Measurements from ENCODE around the gene PPIL4. TPM values are rescaled to one million over a fixed set of nuclear protein-coding genes. Genes with fewer than 3 reads are reported as not detected.
A peak's percentile ranks its signal among the peaks of the same experiment; 100 is the strongest.

The PPIL4 gene
- total RNA-seq, 1 experiment from 2014 or later, result 25.0 TPM

GRCh38 chr6:149487316-149487715, 58.5 kb downstream of the PPIL4 start:
- H3K79me2 ChIP-seq (ENCODE audit: low read length), result peaks cover 17% of the 10 kb centered on the region
- H3K27me3 ChIP-seq (ENCODE audit: low read length), result no peaks in the 10 kb centered on the region
- H3K9me3 ChIP-seq (ENCODE audit: low read length), result no peaks in the 10 kb centered on the region
- H3K4me2 ChIP-seq (ENCODE audit: low read depth, low read length, poor library complexity, severe bottlenecking), result no peak overlapping the region
- no peak overlapping the region for H3K4me3 ChIP-seq (ENCODE audit: low read length)
- no peak for DNase-seq
- no peak overlapping the region for H3K27ac ChIP-seq (ENCODE audit: low read length)
- no peaks in the 10 kb centered on the region for H3K9me2 ChIP-seq (replicated peaks; ENCODE audit: insufficient read depth, low read length)
- H4K20me1 ChIP-seq (ENCODE audit: insufficient read depth, low read depth, low read length), result no peaks in the 10 kb centered on the region
- no peak overlapping the region for H3K9ac ChIP-seq (ENCODE audit: low read length)
- H3K36me3 ChIP-seq (ENCODE audit: insufficient read depth, low read length), result no peaks in the 10 kb centered on the region
- peaks cover 32% of the 10 kb centered on the region for H3K4me1 ChIP-seq (ENCODE audit: low read length)
- H2AFZ ChIP-seq (ENCODE audit: low read length), result no peak overlapping the region

DNA sequence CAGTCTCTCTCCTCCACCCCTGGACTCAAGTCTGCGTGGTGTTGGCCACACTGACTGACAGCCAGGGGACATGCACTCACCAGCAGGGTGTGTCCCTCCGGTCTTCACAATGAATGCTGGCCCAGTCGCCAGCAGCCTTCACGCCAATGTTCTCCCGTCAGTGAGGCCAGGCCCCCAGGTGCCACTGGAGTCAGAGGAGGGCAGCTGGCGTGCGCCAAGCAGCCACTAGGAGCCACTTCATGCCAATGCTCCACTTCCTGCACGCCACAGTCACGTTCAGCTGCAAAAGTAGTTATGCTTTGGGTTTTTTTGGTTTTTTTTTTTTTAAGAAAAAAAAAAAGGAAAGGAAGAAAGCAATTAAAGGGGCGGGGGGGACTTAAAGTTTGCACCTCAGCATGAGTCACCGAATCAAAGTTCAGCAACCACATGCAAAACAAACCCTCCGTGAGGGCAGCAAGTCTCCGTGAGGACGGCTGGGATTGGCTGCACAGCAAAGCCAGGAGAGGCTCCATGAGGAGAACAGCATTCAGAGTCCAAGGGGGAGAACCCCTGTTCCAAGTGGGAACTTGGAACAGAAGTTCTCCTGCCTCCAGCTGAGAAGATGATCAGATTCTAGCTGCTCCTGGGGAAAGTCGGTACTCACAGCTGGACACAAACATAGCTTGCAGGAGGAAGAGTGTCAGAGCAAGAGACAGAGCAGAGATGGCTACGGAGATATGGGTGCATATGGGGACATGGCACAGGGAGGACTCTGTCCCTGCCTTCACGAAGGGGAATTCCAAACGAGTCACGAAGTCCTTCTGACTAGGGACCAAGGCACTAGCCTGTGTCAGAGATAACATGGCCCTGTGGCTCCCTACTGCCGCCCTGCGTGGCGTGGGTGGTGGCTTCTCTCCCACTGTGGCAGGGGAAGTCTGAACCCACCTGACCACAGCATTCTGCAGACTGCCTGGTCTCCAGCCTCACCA, 60.8 kb downstream of the PPIL4 start, which contains the start of gene ZC3H12D:
Gene ZC3H12D, minus strand, starts transcription at position 282 of the 968 bp plus-strand sequence. CDS start 10,471 bp downstream, outside the sequence.
- Histone ChIP-seq H3K79me2 (ENCODE audit: low read length) (peaks cover 37% of the 10 kb centered on the region), H3K27ac (ENCODE audit: low read length) (peak within 1 kb of the TSS; percentile 100), H2AFZ (ENCODE audit: low read length) (peak within 1 kb of the TSS; percentile 58; the same call in 1 of the 2 replicates), H4K20me1 (ENCODE audit: insufficient read depth, low read depth, low read length) (no peaks in the 10 kb centered on the region), H3K9me3 (ENCODE audit: low read length) (no peaks in the 10 kb centered on the region), H3K4me1 (ENCODE audit: low read length) (peaks cover 50% of the 10 kb centered on the region), H3K4me3 (ENCODE audit: low read length) (peak within 1 kb of the TSS; percentile 88), H3K4me2 (ENCODE audit: low read depth, low read length, poor library complexity, severe bottlenecking) (peak within 1 kb of the TSS; percentile 98), H3K36me3 (ENCODE audit: insufficient read depth, low read length) (peaks cover 7% of the 10 kb centered on the region), H3K27me3 (ENCODE audit: low read length) (no peaks in the 10 kb centered on the region), H3K9ac (ENCODE audit: low read length) (peak within 1 kb of the TSS; percentile 96), H3K9me2 (replicated peaks; ENCODE audit: insufficient read depth, low read length) (no peaks in the 10 kb centered on the region)
- peak; percentile 98 for DNase-seq

DNA sequence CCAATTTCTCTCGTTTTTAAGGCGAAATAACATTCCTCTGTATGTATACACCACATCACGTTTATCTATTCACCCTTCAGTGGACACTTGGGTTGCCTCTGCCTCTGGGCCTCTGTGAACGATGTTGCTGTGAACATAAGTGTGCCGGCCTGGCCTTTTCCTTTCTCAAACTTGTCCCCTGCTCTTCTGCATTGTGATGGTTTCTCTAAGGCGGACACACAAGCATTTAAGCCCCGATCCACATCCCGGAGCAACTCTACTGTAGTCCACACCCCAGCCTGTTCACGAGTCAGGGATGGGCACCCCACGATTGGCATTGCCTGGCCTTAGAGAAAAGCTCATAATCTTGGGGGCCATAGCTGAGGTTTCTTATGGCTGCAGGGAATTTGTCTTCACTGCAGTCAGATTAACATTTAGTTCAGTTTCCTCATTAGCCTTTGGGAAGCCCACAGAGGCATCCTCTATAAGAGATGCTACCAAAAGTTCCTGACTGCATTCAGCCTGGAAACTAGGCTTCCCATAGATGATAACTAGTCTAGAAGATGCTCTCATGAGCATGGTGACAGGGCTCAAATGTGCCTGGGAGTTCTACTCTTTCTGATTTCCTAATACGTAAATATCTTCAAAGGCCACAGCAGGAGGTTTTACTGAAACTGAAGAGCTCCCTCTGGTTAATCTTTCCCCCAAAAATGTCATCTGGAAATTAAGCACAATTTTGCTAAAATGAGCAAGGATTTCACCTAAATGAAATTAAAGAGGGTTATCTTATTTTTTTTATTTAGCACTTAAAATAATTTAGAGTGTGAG, 61.8 kb downstream of the PPIL4 start:
- H3K79me2 ChIP-seq (ENCODE audit: low read length), result peaks cover 47% of the 10 kb centered on the region
- no peaks in the 10 kb centered on the region for H3K9me3 ChIP-seq (ENCODE audit: low read length)
- H2AFZ ChIP-seq (ENCODE audit: low read length), result no peak overlapping the region
- peak overlapping the region; percentile 100 for H3K27ac ChIP-seq (ENCODE audit: low read length)
- peak overlapping the region; percentile 88 for H3K4me3 ChIP-seq (ENCODE audit: low read length)
- no peaks in the 10 kb centered on the region for H3K27me3 ChIP-seq (ENCODE audit: low read length)
- no peaks in the 10 kb centered on the region for H4K20me1 ChIP-seq (ENCODE audit: insufficient read depth, low read depth, low read length)
- H3K4me1 ChIP-seq (ENCODE audit: low read length), result peaks cover 53% of the 10 kb centered on the region
- peak overlapping the region; percentile 98 for H3K4me2 ChIP-seq (ENCODE audit: low read depth, low read length, poor library complexity, severe bottlenecking)
- peak overlapping the region; percentile 96 for H3K9ac ChIP-seq (ENCODE audit: low read length)
- peak; percentile 72 for DNase-seq
- peaks cover 17% of the 10 kb centered on the region for H3K36me3 ChIP-seq (ENCODE audit: insufficient read depth, low read length)
- no peaks in the 10 kb centered on the region for H3K9me2 ChIP-seq (replicated peaks; ENCODE audit: insufficient read depth, low read length)

DNA sequence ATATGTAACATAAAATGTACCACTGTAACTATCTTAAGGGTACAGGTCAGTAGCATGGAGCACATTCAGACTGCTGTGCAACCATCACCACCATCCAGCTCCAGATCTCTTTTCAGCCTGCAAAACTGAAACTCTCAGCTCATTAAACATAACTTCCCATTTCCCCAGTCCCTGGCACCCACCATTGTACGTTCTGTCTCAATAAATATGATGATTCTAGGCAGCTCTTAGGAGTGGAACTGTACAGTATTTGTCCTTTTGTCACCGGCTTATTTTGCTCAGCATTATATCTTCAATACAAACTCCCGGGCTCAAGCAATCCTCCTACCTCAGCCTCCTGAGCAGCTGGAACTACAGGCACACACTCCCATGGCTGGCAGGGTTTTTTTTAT, 62.5 kb downstream of the PPIL4 start:
- peaks cover 60% of the 10 kb centered on the region for H3K4me1 ChIP-seq (ENCODE audit: low read length)

GRCh38 chr6:149482545-149483333, 63.1 kb downstream of the PPIL4 start:
- peak overlapping the region; percentile 88 for H3K4me3 ChIP-seq (ENCODE audit: low read length)
- H4K20me1 ChIP-seq (ENCODE audit: insufficient read depth, low read depth, low read length), result peaks cover under 1% of the 10 kb centered on the region; the same call in 1 of the 2 replicates
- H3K27me3 ChIP-seq (ENCODE audit: low read length), result no peaks in the 10 kb centered on the region
- peak overlapping the region; percentile 98 for H3K4me2 ChIP-seq (ENCODE audit: low read depth, low read length, poor library complexity, severe bottlenecking)
- H3K9ac ChIP-seq (ENCODE audit: low read length), result peak overlapping the region; percentile 96
- no peaks in the 10 kb centered on the region for H3K9me2 ChIP-seq (replicated peaks; ENCODE audit: insufficient read depth, low read length)
- no peaks in the 10 kb centered on the region for H3K9me3 ChIP-seq (ENCODE audit: low read length)
- peaks cover 24% of the 10 kb centered on the region for H3K36me3 ChIP-seq (ENCODE audit: insufficient read depth, low read length)
- peaks cover 66% of the 10 kb centered on the region for H3K4me1 ChIP-seq (ENCODE audit: low read length)
- no peak overlapping the region for H2AFZ ChIP-seq (ENCODE audit: low read length)
- DNase-seq, result peak; percentile 88
- H3K27ac ChIP-seq (ENCODE audit: low read length), result peak overlapping the region; percentile 100
- H3K79me2 ChIP-seq (ENCODE audit: low read length), result peaks cover 60% of the 10 kb centered on the region

More for the DNA sequence above, 62.5 kb downstream of the PPIL4 start:
- Histone ChIP-seq H3K36me3 (ENCODE audit: insufficient read depth, low read length) (peaks cover 24% of the 10 kb centered on the region), H3K79me2 (ENCODE audit: low read length) (peaks cover 54% of the 10 kb centered on the region), H4K20me1 (ENCODE audit: insufficient read depth, low read depth, low read length) (no peaks in the 10 kb centered on the region), H3K9ac (ENCODE audit: low read length) (peak overlapping the region; percentile 96), H3K27ac (ENCODE audit: low read length) (peak overlapping the region; percentile 100), H3K4me3 (ENCODE audit: low read length) (peak overlapping the region; percentile 88), H2AFZ (ENCODE audit: low read length) (no peak overlapping the region), H3K9me3 (ENCODE audit: low read length) (no peaks in the 10 kb centered on the region), H3K4me2 (ENCODE audit: low read depth, low read length, poor library complexity, severe bottlenecking) (peak overlapping the region; percentile 98), H3K9me2 (replicated peaks; ENCODE audit: insufficient read depth, low read length) (no peaks in the 10 kb centered on the region), H3K27me3 (ENCODE audit: low read length) (no peaks in the 10 kb centered on the region)
- DNase-seq, result peak; percentile 87

GRCh38 chr6:149480502-149481280, 65.2 kb downstream of the PPIL4 start:
- peaks cover 81% of the 10 kb centered on the region for H3K79me2 ChIP-seq (ENCODE audit: low read length)
- H3K9me2 ChIP-seq (replicated peaks; ENCODE audit: insufficient read depth, low read length), result no peaks in the 10 kb centered on the region
- no peaks in the 10 kb centered on the region for H3K9me3 ChIP-seq (ENCODE audit: low read length)
- H3K4me2 ChIP-seq (ENCODE audit: low read depth, low read length, poor library complexity, severe bottlenecking), result peak overlapping the region; percentile 98
- no peak overlapping the region for H2AFZ ChIP-seq (ENCODE audit: low read length)
- H3K9ac ChIP-seq (ENCODE audit: low read length), result peak overlapping the region; percentile 96
- H3K4me1 ChIP-seq (ENCODE audit: low read length), result peaks cover 79% of the 10 kb centered on the region
- H4K20me1 ChIP-seq (ENCODE audit: insufficient read depth, low read depth, low read length), result peaks cover 12% of the 10 kb centered on the region; the same call in 1 of the 2 replicates
- peak overlapping the region; percentile 100 for H3K27ac ChIP-seq (ENCODE audit: low read length)
- peak; percentile 78 for DNase-seq
- no peaks in the 10 kb centered on the region for H3K27me3 ChIP-seq (ENCODE audit: low read length)
- H3K4me3 ChIP-seq (ENCODE audit: low read length), result peak overlapping the region; percentile 88
- peaks cover 34% of the 10 kb centered on the region for H3K36me3 ChIP-seq (ENCODE audit: insufficient read depth, low read length)
